Measurements from ENCODE around the gene CTNNA2.

CTNNA2 gene

DNA sequence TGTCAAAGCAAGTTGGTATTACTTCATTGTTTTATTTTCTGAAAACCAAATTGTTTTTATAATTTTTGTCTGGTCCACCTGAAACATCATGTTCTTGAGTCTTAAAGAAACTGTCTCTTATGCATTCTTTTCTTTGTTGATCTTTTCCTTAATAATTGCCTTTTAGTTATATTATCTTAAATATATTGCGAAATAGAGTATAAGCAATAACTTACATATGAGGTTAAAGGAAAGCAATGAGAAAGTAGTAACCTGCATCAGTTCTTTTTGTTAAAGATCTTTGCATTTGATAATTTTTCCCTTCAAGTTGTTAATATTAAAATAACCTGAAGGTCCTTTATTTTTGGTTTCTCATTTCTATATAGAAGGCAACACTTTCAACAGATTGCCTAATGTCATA is 315.0 kb downstream of the CTNNA2 start:
- TF ChIP-seq CTCF (IDR thresholded peaks at IDR 0.05; ENCODE audit: control insufficient read depth, extremely low read depth, insufficient read depth): no peak
- no peak overlapping the region for H3K4me3 ChIP-seq (ENCODE audit: low read depth, low read length)
- DNase-seq (ENCODE audit: low read depth): no peak

GRCh38 chr2:79830501-79830900 is 317.6 kb downstream of the CTNNA2 start:
- no peak overlapping the region for H3K4me3 ChIP-seq (ENCODE audit: low read depth, low read length)
- no peak for DNase-seq (ENCODE audit: low read depth)
- no peak for TF ChIP-seq CTCF (IDR thresholded peaks at IDR 0.05; ENCODE audit: control insufficient read depth, extremely low read depth, insufficient read depth)

- no peak for DNase-seq (ENCODE audit: low read depth)
- no peak for TF ChIP-seq CTCF (IDR thresholded peaks at IDR 0.05; ENCODE audit: control insufficient read depth, extremely low read depth, insufficient read depth)
Measured at GRCh38 chr2:79831961-79832360, 319.1 kb downstream of the CTNNA2 start.

GRCh38 chr2:79832511-79833234 is 319.8 kb downstream of the CTNNA2 start:
- peak; percentile 63 for DNase-seq (ENCODE audit: low read depth)
- no peak overlapping the region for H3K4me3 ChIP-seq (ENCODE audit: low read depth, low read length)
- no peak for TF ChIP-seq CTCF (IDR thresholded peaks at IDR 0.05; ENCODE audit: control insufficient read depth, extremely low read depth, insufficient read depth)

More at GRCh38 chr2:79831961-79832360, 319.1 kb downstream of the CTNNA2 start:
- H3K4me3 ChIP-seq (ENCODE audit: low read depth, low read length): no peak overlapping the region

DNA sequence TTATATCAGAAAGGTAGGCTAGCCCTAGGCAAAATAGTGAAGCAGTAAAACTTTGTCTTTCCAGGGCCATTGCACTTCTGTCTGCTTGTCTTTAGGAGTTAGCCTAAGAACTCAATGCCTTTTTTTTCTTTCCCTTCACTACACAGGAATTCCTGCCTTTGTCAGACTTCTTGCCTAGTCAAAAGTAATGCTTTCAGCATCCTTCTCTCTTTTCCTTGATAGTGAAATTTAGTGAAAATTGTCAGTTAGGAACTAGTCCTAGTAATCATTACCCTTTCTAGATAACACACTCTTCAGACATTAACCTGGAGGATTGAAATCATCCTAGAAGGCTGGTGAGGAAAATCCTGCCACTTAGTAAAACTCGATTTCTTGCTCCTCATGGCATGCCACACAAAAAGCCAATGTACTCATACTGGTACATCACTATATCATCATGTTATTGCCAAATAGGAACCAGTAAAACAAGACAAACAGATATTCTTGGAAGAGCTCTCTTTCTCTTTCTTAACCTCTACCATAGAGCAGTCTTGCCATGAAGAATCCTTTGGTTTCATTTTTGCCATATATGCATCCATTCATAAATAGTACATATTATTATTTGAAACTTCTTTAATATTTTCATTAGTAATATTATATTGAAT is 320.5 kb downstream of the CTNNA2 start:
- DNase-seq (ENCODE audit: low read depth): peak; percentile 67
- H3K4me3 ChIP-seq (ENCODE audit: low read depth, low read length): no peak overlapping the region
- no peak for TF ChIP-seq CTCF (IDR thresholded peaks at IDR 0.05; ENCODE audit: control insufficient read depth, extremely low read depth, insufficient read depth)

DNA sequence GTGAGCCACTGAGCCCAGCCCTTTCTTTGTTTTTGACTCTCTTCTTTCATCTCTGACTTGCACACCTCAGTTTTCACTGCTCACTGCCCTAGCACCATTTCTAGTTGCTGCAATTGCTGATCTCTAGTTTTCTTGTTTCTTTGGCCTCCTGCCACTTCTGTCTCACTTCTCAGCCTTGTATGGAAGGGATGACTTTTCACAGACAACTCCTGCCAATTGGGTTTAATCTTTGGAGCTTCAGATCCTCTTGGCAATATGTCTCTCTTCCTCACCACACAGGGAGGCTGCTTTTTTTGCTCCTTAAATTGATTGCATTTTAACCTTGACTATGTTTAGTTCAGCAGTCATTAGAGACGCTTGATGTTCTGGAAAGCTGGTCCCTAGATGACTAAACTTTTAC is 323.1 kb downstream of the CTNNA2 start:
- H3K4me3 ChIP-seq (ENCODE audit: low read depth, low read length): no peak overlapping the region
- no peak for DNase-seq (ENCODE audit: low read depth)
- no peak for TF ChIP-seq CTCF (IDR thresholded peaks at IDR 0.05; ENCODE audit: control insufficient read depth, extremely low read depth, insufficient read depth)

All from LNCaP clone FGC (cell line).